SU-DHL-6 (cell line): Measurements from ENCODE around the gene TANC1.

Experiments used
- EZH2phosphoT487 ChIP-seq: fragments of 200-600 bp; sonication (generic), shearing (Covaris generic); conservative IDR thresholded peaks from 2 replicates; pipeline ENCODE4 v1.6.1; 2018; ENCODE audit warnings: mild to moderate bottlenecking, antibody characterized with exemption, low read length, moderate library complexity, mixed read lengths
- TF ChIP-seq, protein P1 (sequence below): fragments of 200-600 bp; sonication (generic); IDR thresholded peaks from one replicate; pipeline ENCODE4 v1.5.1; 2017; ENCODE audit warnings: antibody characterized with exemption, mild to moderate bottlenecking, low read length, moderate library complexity; ENCODE audit not compliant: insufficient read depth, poor library complexity, severe bottlenecking

DNA sequence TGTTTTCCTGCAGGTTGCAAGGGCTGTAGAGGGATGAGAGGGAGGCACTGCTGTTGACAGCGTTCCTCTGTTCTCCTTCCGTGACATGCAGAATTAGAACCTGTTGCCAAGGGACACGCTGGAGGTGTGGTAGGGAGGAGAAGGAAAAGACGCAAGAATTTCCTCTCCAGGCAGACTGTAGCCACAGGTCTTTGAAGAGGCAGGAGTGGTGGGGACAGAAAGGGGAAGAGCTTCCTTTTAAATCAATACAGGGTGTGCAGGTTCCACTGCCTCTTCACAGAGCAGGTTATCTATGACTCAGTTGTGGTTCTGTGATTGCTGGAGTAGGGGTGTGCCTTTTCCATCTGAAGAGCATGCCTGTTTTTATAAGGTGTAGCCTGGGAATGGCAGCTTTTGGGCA is 185.0 kb downstream of the TANC1 start:
- no peak for TF ChIP-seq EZH2phosphoT487
- TF ChIP-seq, protein P1, sequence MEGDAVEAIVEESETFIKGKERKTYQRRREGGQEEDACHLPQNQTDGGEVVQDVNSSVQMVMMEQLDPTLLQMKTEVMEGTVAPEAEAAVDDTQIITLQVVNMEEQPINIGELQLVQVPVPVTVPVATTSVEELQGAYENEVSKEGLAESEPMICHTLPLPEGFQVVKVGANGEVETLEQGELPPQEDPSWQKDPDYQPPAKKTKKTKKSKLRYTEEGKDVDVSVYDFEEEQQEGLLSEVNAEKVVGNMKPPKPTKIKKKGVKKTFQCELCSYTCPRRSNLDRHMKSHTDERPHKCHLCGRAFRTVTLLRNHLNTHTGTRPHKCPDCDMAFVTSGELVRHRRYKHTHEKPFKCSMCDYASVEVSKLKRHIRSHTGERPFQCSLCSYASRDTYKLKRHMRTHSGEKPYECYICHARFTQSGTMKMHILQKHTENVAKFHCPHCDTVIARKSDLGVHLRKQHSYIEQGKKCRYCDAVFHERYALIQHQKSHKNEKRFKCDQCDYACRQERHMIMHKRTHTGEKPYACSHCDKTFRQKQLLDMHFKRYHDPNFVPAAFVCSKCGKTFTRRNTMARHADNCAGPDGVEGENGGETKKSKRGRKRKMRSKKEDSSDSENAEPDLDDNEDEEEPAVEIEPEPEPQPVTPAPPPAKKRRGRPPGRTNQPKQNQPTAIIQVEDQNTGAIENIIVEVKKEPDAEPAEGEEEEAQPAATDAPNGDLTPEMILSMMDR: no peak
